Activated CD8-positive, alpha-beta memory T cell treated with anti-CD3 and anti-CD28 coated beads, Interleukin-2, amount 50 U/mL, for 24 hours (primary cell): ENCODE results near the gene IRGC.
"Not testable (repeated sequence)": the region's sequence is repeated elsewhere in the genome, so short reads cannot be mapped to it uniquely, and the experiment has no call there.

Experiments
- DNase-seq: peaks from one replicate; pipeline ENCODE4 v3.0.0-alpha.2; 2020; ENCODE audit errors: extremely low read depth

IRGC gene

DNA sequence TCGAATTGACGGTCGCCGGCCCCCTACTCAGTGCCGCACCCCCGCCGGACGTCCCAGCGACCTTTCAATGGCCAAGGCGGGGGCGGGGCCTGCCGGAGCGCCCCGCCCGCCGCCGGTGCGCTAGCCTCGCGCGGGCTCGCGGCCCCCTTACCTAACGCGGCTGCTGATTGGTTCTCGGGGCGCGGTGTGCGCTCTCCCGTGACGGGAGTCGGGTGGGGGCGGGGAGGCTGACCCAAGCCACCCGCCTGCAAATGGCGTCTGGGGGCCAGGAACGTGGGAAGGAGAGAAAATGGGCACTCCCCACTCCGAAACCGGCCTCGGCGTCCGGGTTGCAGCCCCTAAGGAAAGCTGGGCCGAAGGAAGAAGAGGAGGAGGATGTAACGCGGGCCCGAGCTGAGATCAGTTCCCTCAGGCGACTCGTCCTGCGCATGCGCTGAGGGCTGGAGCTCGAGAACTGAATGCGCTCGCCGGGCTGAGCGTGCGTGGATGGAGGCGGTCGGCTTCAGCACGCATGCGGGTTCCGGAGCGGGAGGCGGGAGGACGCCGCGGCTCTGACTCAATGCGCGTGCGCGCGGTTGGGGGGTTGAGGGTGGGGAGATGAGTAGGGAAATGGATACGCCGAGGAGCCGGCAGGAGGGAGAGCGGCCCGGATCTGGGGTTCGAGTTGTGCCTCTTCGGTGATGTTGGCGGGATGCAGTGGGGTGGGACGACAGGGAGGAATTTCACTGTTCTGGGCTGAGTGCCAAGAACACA is 38.8 kb downstream of the IRGC start, which contains the start of gene SMG9:
Gene SMG9 (minus strand): TSS at position 460 of the 753 bp plus-strand sequence. CDS start 4,221 bp downstream, outside the sequence.
- peak; percentile 94 for DNase-seq

DNA sequence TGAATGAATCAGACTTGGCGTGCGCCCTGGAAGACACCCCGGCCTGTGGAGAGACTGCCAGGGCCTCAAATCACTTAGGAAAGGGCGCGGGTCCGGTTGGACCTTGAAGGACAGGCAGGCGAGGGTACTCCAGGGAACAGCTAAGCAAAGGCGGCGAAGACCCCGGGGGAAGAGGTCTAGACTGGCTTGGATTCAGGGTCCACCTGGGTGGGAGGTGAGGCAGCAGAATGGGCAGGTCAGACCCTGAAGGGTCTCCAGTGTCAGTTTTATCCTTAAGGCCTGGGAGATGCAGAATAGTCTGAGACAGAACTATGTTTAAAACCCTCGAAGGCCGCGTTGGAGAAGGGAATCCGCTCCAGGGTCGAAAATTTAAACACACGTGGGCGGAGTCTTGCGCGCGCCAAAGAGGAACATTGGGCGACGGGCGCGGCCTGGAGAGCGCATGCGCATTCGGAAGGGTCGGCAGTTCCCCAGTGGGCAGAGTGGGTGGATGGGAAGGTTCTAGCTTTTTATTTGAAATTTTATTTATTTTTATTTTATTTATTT is 39.5 kb downstream of the IRGC start:
- DNase-seq, result peak; percentile 61

DNA sequence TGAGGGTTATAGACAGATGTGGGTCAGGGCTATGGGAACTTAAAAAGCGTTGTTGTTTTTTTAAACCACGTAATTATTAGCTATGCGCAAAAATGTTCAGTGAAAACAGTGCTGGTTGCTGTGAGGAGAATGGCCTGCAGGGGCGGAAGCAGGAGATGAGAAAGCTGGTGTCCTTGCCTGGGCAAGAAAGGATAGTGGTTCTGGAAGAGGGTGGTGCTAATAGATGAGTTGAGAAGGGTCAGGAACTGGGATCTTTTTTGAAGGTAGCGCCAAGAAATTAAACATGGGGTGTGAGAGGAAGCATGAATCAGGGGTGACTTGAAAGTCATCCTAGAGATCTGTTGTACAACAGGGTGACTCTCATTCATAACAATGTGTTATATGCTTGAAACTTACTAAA is 43.6 kb downstream of the IRGC start:
- no peak for DNase-seq

- DNase-seq, result no peak
Measured at GRCh38 chr19:43760941-43761340, 45.1 kb downstream of the IRGC start.

DNA sequence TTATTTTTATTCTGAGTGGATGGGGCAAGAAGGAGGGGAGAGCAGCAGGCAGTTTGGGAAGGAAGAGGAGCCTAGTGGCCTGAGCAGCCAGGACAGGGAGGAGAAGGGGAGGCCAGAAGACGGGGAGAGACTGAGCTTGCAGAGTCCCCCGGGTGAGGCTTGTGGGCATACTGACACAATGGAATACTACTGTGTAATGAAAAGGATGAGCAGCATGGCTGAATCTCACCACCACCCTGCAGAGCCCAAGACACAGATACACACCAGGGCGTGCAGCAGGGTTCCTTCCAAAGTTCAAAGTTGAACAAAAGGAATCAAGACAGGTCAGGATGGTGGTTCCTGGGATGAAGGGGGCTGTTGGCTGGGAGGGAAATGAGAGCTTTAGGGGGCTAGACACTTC is 46.9 kb downstream of the IRGC start:
- no peak for DNase-seq

DNA sequence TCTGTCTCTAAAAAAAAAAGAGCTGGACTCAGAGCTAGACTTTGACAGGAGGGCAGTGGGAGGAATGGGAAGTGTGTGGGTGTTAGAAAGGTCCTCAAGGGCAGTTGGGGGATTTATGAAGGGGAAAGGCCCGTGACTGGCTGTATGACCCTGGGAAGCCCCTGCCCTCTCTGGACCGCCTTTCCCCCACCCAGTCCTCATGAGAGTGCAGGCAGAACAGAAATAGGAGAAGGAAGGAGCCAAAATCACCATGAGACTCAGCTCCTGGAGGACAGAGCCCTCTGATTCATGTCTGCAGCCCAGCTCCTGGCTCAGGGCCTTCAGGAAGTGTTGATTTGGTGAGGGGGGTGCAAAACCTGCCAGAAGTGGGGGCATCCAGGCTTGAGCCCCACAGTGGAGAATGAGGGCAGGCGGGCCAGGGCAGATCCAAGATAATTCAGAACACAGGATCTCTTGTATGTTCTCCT is 47.6 kb downstream of the IRGC start:
- no peak for DNase-seq

GRCh38 chr19:43764684-43765083 is 48.8 kb downstream of the IRGC start:
- not testable (repeated sequence) for DNase-seq

- DNase-seq, result peak; percentile 69
Measured at GRCh38 chr19:43765109-43765876, 49.4 kb downstream of the IRGC start.

DNA sequence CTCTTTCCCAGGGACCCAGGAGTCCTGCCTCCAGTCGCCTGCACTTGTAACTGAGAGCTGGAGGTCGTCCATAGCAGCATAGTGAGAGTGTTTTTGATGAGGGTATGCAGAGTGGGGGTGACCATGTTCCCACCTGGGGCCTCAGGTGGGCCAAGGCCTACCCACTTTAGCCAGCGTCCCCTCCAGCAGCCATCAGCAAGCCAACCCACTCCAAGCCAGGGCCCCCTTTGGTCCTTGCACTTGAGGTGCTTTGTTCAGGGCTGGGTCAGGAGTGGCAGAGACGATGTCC is 50.8 kb downstream of the IRGC start:
- DNase-seq, result no peak

- no peak for DNase-seq
Measured at GRCh38 chr19:43767316-43767715, 51.4 kb downstream of the IRGC start.

DNA sequence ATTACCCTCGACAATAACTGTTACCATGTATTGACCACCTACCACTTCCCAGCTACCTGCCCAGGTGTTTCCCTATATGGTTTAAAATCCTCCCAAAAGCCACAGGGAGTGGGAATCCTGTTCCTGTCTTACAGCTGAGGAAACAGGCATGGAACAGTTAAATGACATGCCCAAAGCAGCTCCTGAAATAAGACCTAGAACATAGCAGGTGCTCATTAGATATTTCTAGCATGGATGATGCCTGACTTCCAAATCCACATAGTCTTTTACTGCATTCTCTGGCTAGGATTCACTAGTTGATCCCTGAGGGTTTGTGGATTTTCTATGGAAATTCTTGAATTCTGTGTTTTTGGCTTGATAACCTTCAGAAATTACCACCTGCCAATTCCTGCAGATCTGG is 51.9 kb downstream of the IRGC start:
- DNase-seq, result no peak

DNA sequence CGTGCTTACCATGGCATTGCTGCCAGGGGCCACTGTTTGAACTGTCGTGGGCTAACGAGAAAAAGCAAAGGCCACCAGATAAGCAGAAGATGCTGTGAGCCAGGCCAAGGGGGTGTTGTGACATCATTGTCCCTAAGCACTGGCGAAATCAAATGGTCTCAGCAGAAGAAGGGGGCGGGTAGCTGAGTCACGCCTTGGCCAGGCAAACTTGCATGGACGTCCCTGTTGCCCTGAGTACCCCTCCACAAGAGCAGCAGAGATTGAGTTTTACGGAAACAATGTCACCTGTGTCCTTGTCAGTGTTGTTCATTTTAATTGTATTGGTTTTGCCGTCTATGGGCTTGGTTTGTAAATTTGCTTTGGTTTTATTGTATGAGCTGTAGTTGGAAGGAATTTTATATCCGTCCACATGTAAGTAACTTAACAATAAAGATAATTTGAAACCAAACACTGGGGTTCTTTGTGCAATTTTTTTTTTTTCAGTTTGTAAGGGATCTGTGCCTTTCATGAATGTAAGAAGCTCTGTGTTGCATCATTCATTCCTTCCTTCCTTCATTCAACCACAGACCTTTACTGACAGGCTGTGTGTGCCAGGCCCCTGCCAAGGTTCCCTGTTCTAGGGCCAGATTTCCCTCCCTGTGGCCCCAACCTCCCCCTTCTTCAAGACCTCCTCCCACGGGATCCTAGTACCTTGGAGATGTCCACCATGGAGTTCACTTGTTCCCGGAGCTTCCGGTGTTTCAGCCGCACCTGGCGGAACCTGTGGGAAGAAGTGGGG is 52.6 kb downstream of the IRGC start:
- no peak for DNase-seq

DNA sequence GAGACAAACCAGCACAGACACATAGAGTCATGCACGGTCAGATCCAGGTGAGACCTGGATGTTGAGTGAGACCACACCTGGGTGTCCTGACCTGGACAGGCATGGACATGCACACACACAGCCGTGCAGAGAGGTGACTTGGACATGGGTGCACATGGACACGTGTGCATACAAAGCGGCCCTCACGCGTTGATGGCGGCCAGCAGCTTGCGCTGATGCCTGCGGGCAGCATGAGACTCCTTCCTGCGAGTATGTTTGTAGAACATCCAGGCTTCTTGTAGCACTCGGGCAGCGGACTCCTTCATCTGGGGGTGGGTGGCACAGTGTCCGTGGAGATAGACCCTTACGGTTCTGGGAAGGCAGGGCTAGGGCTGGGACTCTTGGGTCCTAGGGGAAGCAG is 53.4 kb downstream of the IRGC start:
- DNase-seq, result no peak
